ENCODE measurements around the gene ITGA5. TPM values are rescaled to one million over a fixed set of nuclear protein-coding genes. Genes with fewer than 3 reads are reported as not detected.

ITGA5 gene
- total and polyA plus RNA-seq, 2 of the 13 experiments (the other 11 are each of a cell fraction or from before 2014, with no cell fraction given): 0.20 to 0.40 TPM

DNA sequence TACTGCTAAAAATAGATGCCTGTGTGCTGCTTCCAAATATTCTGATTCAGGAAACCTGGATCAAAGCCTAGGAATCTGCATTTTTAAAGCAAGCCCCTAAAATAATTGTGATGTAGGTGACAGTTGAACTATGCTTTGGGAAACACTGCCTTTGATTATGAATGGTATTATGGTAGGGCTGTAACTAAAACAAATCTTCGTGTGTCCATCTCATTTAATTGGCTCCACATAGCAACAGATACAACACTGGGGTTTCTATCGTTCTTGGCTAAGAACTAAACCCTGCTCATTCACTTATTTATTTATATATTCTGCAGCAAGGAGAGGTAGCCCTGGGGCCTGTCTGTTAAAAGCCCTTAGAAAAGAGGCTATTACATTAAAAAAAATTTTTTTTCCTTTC, 23.0 kb upstream of the ITGA5 start:
- ChIA-PET CTCF (ENCODE audit: low intra/inter-chr PET ratio, low total read pairs) (no interaction called here), POLR2A (no interaction called here)
- ATAC-seq (no peak), FAIRE-seq (no peak), DNase-seq (ENCODE audit: low spot score) (no peak)
- Histone ChIP-seq H2AFZ (ENCODE audit: low read length) (no peak overlapping the region), H3K4me1 (ENCODE audit: insufficient read depth, low read length) (peaks cover 6% of the 10 kb centered on the region; the same call in 1 of the 2 replicates), H3K27ac (ENCODE audit: extremely low read length, insufficient read depth, low read length) (no peak overlapping the region), H3K79me2 (ENCODE audit: insufficient read depth, low read length) (no peaks in the 10 kb centered on the region), H4K20me1 (ENCODE audit: insufficient read depth, low read length) (no peaks in the 10 kb centered on the region; the same call in 1 of the 2 replicates), H3K4me3 (replicated peaks in 1 of 3; ENCODE audit: insufficient read depth in 1 of 3, low read depth in 2 of 3, low read length in 3 of 3) (no peak overlapping the region), H3K9ac (ENCODE audit: insufficient read depth, low read depth, low read length) (no peak overlapping the region), H3K27me3 (ENCODE audit: control insufficient read depth in 1 of 2, insufficient read depth in 2 of 2, low read length in 2 of 2) (no peaks in the 10 kb centered on the region), H3K9me3 (ENCODE audit: low read length) (no peaks in the 10 kb centered on the region), H3K4me2 (ENCODE audit: low read depth, low read length) (no peak overlapping the region), H3K36me3 (replicated peaks in 1 of 2; ENCODE audit: control insufficient read depth in 1 of 2, insufficient read depth in 2 of 2, low read length in 2 of 2) (no peaks in the 10 kb centered on the region)
- WGBS (ENCODE audit: low lambda C conversion rate): 0% methylated on average over 2 of the region's 2 CpGs
- TF ChIP-seq SP4 (CRISPR knock-in tag; IDR thresholded peaks at IDR 0.05) (no peak), ZSCAN9 (CRISPR knock-in tag; IDR thresholded peaks at IDR 0.05; ENCODE audit: borderline replicate concordance) (no peak)
- intact Hi-C loops (cut with micrococcal nuclease; ENCODE audit: unreplicated experiment) (no loop called here), in situ Hi-C loops (cut with HindIII; ENCODE audit: extremely low pct_ligation_motif_present, low pct_unique_long_range_greater_than_20kb) (no loop called here)
- no TSS peak for BruUV-seq (replicated peaks)

- 41% methylated on average over 10 of the region's 10 CpGs for WGBS (ENCODE audit: low lambda C conversion rate)
- Histone ChIP-seq H3K36me3 (replicated peaks in 1 of 2; ENCODE audit: control insufficient read depth in 1 of 2, insufficient read depth in 2 of 2, low read length in 2 of 2) (no peaks in the 10 kb centered on the region), H3K9ac (ENCODE audit: insufficient read depth, low read depth, low read length) (no peak overlapping the region), H3K79me2 (ENCODE audit: insufficient read depth, low read length) (no peaks in the 10 kb centered on the region), H2AFZ (ENCODE audit: low read length) (no peak overlapping the region), H3K4me3 (replicated peaks in 1 of 3; ENCODE audit: insufficient read depth in 1 of 3, low read depth in 2 of 3, low read length in 3 of 3) (no peak overlapping the region), H3K9me3 (ENCODE audit: low read length) (no peaks in the 10 kb centered on the region), H3K4me2 (ENCODE audit: low read depth, low read length) (no peak overlapping the region), H3K27ac (ENCODE audit: extremely low read length, insufficient read depth, low read length) (no peak overlapping the region), H4K20me1 (ENCODE audit: insufficient read depth, low read length) (no peaks in the 10 kb centered on the region; the same call in 1 of the 2 replicates), H3K4me1 (ENCODE audit: insufficient read depth, low read length) (peaks cover 6% of the 10 kb centered on the region; the same call in 1 of the 2 replicates), H3K27me3 (ENCODE audit: control insufficient read depth in 1 of 2, insufficient read depth in 2 of 2, low read length in 2 of 2) (no peaks in the 10 kb centered on the region)
- in situ Hi-C loops (cut with HindIII; ENCODE audit: extremely low pct_ligation_motif_present, low pct_unique_long_range_greater_than_20kb): loop anchor here (5.0 kb wide), 1 partner anchor 37 kb away; no protein-coding TSS in a partner anchor
- ATAC-seq: peak; percentile 82
- CTCF ChIA-PET (ENCODE audit: low intra/inter-chr PET ratio, low total read pairs): interaction anchor here (0.7 to 1.8 kb wide), 3 partner anchors 37 to 46 kb away, joined by 3 to 18 read pairs (median 3); no protein-coding TSS in a partner anchor
- FAIRE-seq: peak; percentile 82
- BruUV-seq (replicated peaks): no TSS peak
- POLR2A ChIA-PET: no interaction called here
- TF ChIP-seq RAD21 (CRISPR knock-in tag; IDR thresholded peaks at IDR 0.05) (peak; percentile 28; the same call in 1 of the 2 replicates), SP5 (CRISPR knock-in tag; IDR thresholded peaks at IDR 0.05; ENCODE audit: borderline replicate concordance, low read depth) (no peak), STAG1 (CRISPR knock-in tag; IDR thresholded peaks at IDR 0.05) (peak; percentile 74), HNRNPUL1 (IDR thresholded peaks at IDR 0.05; ENCODE audit: low read depth, low read length) (no peak), SMC3 (IDR thresholded peaks at IDR 0.05; ENCODE audit: low read length) (peak; percentile 64), ZNF362 (CRISPR knock-in tag; IDR thresholded peaks at IDR 0.05; ENCODE audit: borderline replicate concordance) (peak; percentile 63; the same call in 1 of the 2 replicates), GFI1 (CRISPR knock-in tag; IDR thresholded peaks at IDR 0.05; ENCODE audit: borderline replicate concordance) (no peak)
- TF ChIP-seq, protein P1, sequence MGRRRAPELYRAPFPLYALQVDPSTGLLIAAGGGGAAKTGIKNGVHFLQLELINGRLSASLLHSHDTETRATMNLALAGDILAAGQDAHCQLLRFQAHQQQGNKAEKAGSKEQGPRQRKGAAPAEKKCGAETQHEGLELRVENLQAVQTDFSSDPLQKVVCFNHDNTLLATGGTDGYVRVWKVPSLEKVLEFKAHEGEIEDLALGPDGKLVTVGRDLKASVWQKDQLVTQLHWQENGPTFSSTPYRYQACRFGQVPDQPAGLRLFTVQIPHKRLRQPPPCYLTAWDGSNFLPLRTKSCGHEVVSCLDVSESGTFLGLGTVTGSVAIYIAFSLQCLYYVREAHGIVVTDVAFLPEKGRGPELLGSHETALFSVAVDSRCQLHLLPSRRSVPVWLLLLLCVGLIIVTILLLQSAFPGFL (CRISPR knock-in tag; IDR thresholded peaks at IDR 0.05): no peak
- TF ChIP-seq, protein P2, sequence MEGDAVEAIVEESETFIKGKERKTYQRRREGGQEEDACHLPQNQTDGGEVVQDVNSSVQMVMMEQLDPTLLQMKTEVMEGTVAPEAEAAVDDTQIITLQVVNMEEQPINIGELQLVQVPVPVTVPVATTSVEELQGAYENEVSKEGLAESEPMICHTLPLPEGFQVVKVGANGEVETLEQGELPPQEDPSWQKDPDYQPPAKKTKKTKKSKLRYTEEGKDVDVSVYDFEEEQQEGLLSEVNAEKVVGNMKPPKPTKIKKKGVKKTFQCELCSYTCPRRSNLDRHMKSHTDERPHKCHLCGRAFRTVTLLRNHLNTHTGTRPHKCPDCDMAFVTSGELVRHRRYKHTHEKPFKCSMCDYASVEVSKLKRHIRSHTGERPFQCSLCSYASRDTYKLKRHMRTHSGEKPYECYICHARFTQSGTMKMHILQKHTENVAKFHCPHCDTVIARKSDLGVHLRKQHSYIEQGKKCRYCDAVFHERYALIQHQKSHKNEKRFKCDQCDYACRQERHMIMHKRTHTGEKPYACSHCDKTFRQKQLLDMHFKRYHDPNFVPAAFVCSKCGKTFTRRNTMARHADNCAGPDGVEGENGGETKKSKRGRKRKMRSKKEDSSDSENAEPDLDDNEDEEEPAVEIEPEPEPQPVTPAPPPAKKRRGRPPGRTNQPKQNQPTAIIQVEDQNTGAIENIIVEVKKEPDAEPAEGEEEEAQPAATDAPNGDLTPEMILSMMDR (CRISPR knock-in tag; IDR thresholded peaks at IDR 0.05): peak; percentile 72
- intact Hi-C loops (cut with micrococcal nuclease; ENCODE audit: unreplicated experiment): loop anchor here (1.0 kb wide), 1 partner anchor 40 kb away; no protein-coding TSS in a partner anchor
- peak; percentile 18 for DNase-seq (ENCODE audit: low spot score)
Observed at GRCh38 chr12:54439521-54440255, 20.6 kb upstream of the ITGA5 start.
